ENCODE data around the gene ALDH1L1. TPM values are rescaled to one million over a fixed set of nuclear protein-coding genes. Genes with fewer than 3 reads are reported as not detected.

Gene ALDH1L1
- total and polyA plus RNA-seq, 2 of the 13 experiments (the other 11 are each of a cell fraction or from before 2014, with no cell fraction given): 11.2 to 28.7 TPM

DNA sequence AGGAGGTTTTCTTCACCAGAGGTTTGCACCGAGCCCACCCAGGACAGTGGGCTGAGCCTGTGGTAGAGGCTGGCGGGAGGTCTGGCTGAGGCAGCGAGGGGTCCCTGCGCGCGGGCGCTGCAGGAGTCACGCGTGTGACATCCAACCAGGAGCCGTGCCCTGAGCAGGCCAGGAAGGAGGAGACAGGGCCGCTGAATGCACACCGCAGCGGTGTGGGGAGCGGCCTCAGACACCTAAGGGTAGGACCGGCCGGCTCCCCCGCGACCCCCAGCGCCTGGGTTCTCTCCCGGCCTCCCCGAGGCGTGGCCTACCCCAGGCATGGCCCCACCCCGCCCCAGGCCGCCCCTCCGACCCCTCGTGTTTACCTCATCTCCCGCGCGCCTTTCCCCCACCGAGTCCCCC lies 96.9 kb downstream of the ALDH1L1 start (continued):
- TF ChIP-seq, protein P1, sequence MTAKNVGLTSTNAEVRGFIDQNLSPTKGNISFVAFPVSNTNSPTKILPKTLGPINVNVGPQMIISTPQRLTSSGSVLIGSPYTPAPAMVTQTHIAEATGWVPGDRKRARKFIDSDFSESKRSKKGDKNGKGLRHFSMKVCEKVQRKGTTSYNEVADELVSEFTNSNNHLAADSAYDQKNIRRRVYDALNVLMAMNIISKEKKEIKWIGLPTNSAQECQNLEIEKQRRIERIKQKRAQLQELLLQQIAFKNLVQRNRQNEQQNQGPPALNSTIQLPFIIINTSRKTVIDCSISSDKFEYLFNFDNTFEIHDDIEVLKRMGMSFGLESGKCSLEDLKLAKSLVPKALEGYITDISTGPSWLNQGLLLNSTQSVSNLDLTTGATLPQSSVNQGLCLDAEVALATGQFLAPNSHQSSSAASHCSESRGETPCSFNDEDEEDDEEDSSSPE (CRISPR knock-in tag; IDR thresholded peaks at IDR 0.05): no peak
- TF ChIP-seq, protein P2, sequence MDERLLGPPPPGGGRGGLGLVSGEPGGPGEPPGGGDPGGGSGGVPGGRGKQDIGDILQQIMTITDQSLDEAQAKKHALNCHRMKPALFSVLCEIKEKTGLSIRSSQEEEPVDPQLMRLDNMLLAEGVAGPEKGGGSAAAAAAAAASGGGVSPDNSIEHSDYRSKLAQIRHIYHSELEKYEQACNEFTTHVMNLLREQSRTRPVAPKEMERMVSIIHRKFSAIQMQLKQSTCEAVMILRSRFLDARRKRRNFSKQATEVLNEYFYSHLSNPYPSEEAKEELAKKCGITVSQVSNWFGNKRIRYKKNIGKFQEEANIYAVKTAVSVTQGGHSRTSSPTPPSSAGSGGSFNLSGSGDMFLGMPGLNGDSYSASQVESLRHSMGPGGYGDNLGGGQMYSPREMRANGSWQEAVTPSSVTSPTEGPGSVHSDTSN (CRISPR knock-in tag; IDR thresholded peaks at IDR 0.05): no peak
- TF ChIP-seq ZNF383 (CRISPR knock-in tag; IDR thresholded peaks at IDR 0.05; ENCODE audit: borderline replicate concordance) (no peak), NFE2L1 (CRISPR knock-in tag; IDR thresholded peaks at IDR 0.05; ENCODE audit: borderline replicate concordance) (no peak), ZNF441 (CRISPR knock-in tag; IDR thresholded peaks at IDR 0.05; ENCODE audit: borderline replicate concordance) (0 out of 2 replicates have a peak, but pooled peaks have one; percentile 8), MEIS1 (CRISPR knock-in tag; IDR thresholded peaks at IDR 0.05; ENCODE audit: borderline replicate concordance) (no peak), RARA (CRISPR knock-in tag; IDR thresholded peaks at IDR 0.05) (no peak), XRCC5 (optimal IDR thresholded peaks at IDR 0.05; ENCODE audit: low read length) (no peak), ATM (IDR thresholded peaks at IDR 0.05; ENCODE audit: borderline replicate concordance) (no peak), ZNF430 (CRISPR knock-in tag; IDR thresholded peaks at IDR 0.05) (no peak), KDM6A (CRISPR knock-in tag; IDR thresholded peaks at IDR 0.05; ENCODE audit: low read depth) (no peak), FOXK2 (IDR thresholded peaks at IDR 0.05) (no peak), U2AF1 (optimal IDR thresholded peaks at IDR 0.05; ENCODE audit: low read depth, low read length) (no peak), ZBTB7A (CRISPR knock-in tag; IDR thresholded peaks at IDR 0.05) (0 out of 2 replicates have a peak, but pooled peaks have one; percentile 34), REPIN1 (CRISPR knock-in tag; IDR thresholded peaks at IDR 0.05; ENCODE audit: borderline replicate concordance, low read depth) (no peak), ZBTB3 (CRISPR knock-in tag; IDR thresholded peaks at IDR 0.05; ENCODE audit: borderline replicate concordance, low read depth) (no peak)
- TF ChIP-seq, protein P3, sequence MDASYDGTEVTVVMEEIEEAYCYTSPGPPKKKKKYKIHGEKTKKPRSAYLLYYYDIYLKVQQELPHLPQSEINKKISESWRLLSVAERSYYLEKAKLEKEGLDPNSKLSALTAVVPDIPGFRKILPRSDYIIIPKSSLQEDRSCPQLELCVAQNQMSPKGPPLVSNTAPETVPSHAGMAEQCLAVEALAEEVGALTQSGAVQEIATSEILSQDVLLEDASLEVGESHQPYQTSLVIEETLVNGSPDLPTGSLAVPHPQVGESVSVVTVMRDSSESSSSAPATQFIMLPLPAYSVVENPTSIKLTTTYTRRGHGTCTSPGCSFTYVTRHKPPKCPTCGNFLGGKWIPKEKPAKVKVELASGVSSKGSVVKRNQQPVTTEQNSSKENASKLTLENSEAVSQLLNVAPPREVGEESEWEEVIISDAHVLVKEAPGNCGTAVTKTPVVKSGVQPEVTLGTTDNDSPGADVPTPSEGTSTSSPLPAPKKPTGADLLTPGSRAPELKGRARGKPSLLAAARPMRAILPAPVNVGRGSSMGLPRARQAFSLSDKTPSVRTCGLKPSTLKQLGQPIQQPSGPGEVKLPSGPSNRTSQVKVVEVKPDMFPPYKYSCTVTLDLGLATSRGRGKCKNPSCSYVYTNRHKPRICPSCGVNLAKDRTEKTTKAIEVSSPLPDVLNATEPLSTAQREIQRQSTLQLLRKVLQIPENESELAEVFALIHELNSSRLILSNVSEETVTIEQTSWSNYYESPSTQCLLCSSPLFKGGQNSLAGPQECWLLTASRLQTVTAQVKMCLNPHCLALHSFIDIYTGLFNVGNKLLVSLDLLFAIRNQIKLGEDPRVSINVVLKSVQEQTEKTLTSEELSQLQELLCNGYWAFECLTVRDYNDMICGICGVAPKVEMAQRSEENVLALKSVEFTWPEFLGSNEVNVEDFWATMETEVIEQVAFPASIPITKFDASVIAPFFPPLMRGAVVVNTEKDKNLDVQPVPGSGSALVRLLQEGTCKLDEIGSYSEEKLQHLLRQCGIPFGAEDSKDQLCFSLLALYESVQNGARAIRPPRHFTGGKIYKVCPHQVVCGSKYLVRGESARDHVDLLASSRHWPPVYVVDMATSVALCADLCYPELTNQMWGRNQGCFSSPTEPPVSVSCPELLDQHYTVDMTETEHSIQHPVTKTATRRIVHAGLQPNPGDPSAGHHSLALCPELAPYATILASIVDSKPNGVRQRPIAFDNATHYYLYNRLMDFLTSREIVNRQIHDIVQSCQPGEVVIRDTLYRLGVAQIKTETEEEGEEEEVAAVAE (CRISPR knock-in tag; IDR thresholded peaks at IDR 0.05; ENCODE audit: borderline replicate concordance): no peak
- TF ChIP-seq, protein P4, sequence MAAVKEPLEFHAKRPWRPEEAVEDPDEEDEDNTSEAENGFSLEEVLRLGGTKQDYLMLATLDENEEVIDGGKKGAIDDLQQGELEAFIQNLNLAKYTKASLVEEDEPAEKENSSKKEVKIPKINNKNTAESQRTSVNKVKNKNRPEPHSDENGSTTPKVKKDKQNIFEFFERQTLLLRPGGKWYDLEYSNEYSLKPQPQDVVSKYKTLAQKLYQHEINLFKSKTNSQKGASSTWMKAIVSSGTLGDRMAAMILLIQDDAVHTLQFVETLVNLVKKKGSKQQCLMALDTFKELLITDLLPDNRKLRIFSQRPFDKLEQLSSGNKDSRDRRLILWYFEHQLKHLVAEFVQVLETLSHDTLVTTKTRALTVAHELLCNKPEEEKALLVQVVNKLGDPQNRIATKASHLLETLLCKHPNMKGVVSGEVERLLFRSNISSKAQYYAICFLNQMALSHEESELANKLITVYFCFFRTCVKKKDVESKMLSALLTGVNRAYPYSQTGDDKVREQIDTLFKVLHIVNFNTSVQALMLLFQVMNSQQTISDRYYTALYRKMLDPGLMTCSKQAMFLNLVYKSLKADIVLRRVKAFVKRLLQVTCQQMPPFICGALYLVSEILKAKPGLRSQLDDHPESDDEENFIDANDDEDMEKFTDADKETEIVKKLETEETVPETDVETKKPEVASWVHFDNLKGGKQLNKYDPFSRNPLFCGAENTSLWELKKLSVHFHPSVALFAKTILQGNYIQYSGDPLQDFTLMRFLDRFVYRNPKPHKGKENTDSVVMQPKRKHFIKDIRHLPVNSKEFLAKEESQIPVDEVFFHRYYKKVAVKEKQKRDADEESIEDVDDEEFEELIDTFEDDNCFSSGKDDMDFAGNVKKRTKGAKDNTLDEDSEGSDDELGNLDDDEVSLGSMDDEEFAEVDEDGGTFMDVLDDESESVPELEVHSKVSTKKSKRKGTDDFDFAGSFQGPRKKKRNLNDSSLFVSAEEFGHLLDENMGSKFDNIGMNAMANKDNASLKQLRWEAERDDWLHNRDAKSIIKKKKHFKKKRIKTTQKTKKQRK (IDR thresholded peaks at IDR 0.05; ENCODE audit: low read length): no peak
- TF ChIP-seq, protein P5, sequence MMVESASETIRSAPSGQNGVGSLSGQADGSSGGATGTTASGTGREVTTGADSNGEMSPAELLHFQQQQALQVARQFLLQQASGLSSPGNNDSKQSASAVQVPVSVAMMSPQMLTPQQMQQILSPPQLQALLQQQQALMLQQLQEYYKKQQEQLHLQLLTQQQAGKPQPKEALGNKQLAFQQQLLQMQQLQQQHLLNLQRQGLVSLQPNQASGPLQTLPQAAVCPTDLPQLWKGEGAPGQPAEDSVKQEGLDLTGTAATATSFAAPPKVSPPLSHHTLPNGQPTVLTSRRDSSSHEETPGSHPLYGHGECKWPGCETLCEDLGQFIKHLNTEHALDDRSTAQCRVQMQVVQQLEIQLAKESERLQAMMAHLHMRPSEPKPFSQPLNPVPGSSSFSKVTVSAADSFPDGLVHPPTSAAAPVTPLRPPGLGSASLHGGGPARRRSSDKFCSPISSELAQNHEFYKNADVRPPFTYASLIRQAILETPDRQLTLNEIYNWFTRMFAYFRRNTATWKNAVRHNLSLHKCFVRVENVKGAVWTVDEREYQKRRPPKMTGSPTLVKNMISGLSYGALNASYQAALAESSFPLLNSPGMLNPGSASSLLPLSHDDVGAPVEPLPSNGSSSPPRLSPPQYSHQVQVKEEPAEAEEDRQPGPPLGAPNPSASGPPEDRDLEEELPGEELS (CRISPR knock-in tag; IDR thresholded peaks at IDR 0.05): no peak

All from HepG2 (cell line).